Panc1 (cell line): ENCODE data around the gene EME1. TPM values are rescaled to one million over a fixed set of nuclear protein-coding genes. Genes with fewer than 3 reads are reported as not detected.
A peak's percentile ranks its signal among the peaks of the same experiment; 100 is the strongest.

Source experiments
- ATAC-seq: fragments of 200-7000 bp; cut with Tn5 transposase; 2 replicates; pipeline ENCODE4 v1.9.1; 2020; ENCODE audit warnings: mild to moderate bottlenecking, moderate library complexity
- BruUV-seq: library from RNA; stranded (reverse); fragments of 400-500 nt; replicated peaks from 2 replicates; lab custom pipeline; 2021; lab: Mats Ljungman, UMichigan
- CTCF ChIA-PET: fragments of 300-600 bp; sonication (Branson Sonifier 250); formaldehyde crosslinking; loops from one replicate; lab custom pipeline; 2022; ENCODE audit warnings: antibody characterized with exemption; lab: Charles Lee
- POLR2A ChIA-PET: fragments of 300-600 bp; sonication (Branson Sonifier 250); formaldehyde crosslinking; loops from one replicate; lab custom pipeline; 2022; ENCODE audit warnings: antibody characterized with exemption; lab: Charles Lee
- DNase-seq: peaks from one replicate; pipeline ENCODE4 v3.0.0-alpha.2; 2010; ENCODE audit warnings: low read depth, low spot score
- H3K27ac ChIP-seq: 2 replicates; pipeline ENCODE4 v1.5.1; 2011; ENCODE audit warnings: mild to moderate bottlenecking, low read length, inconsistent platforms
- H3K27me3 ChIP-seq: fragments of 200-500 bp; sonication (Bioruptor generic); 2 replicates; pipeline ENCODE4 v1.6.0; 2014; ENCODE audit warnings: low read length, inconsistent platforms; ENCODE audit not compliant: control insufficient read depth, insufficient read depth
- H3K36me3 ChIP-seq: fragments of 200-500 bp; sonication (Bioruptor generic); 2 replicates; pipeline ENCODE4 v1.5.1; 2014; ENCODE audit warnings: inconsistent platforms, mild to moderate bottlenecking, low read length, moderate library complexity; ENCODE audit not compliant: control insufficient read depth, insufficient read depth
- H3K4me1 ChIP-seq: 2 replicates; pipeline ENCODE4 v1.5.1; 2011; ENCODE audit warnings: inconsistent platforms, mild to moderate bottlenecking, low read length, moderate library complexity; ENCODE audit not compliant: control insufficient read depth, insufficient read depth
- H3K4me3 ChIP-seq, 2 experiments: 2 replicates each; pipeline ENCODE4 v1.5.1; 2011 to 2012; ENCODE audit warnings: low read depth in 2 of 2, low read length in 2 of 2, mild to moderate bottlenecking in 2 of 2, inconsistent platforms in 1 of 2, moderate library complexity in 1 of 2
- H3K9me3 ChIP-seq: fragments of 200-500 bp; sonication (Bioruptor generic); 2 replicates; pipeline ENCODE4 v1.5.1; 2014; ENCODE audit warnings: low read depth, mild to moderate bottlenecking, inconsistent platforms, low read length, moderate library complexity; ENCODE audit not compliant: control insufficient read depth, insufficient read depth
- POLR2AphosphoS5 ChIP-seq: IDR thresholded peaks from 2 replicates; pipeline ENCODE4 v1.6.1; 2012; ENCODE audit warnings: mild to moderate bottlenecking, low read depth, low read length, moderate library complexity
- SIN3A ChIP-seq: IDR thresholded peaks from 2 replicates; pipeline ENCODE4 v1.6.1; 2012; ENCODE audit warnings: low read depth, mild to moderate bottlenecking, low read length, moderate library complexity, borderline replicate concordance; ENCODE audit not compliant: insufficient read depth
- TCF7L2 ChIP-seq: IDR thresholded peaks from 2 replicates; pipeline ENCODE4 v1.6.1; 2011; ENCODE audit warnings: mild to moderate bottlenecking, low read depth, low read length, inconsistent platforms
- in situ Hi-C: cut with HindIII; loops from 2 replicates; pipeline ENCODE4 v1.10.0; 2016; ENCODE audit warnings: low sequenced_read_pairs, low pct_unique_long_range_greater_than_20kb
- intact Hi-C: fragments of 100-400 bp; cut with micrococcal nuclease; formaldehyde crosslinking; loops from one replicate; pipeline ENCODE4 v1.10.0; 2022; ENCODE audit not compliant: unreplicated experiment
- total RNA-seq: library from RNA; stranded (reverse); gene quantifications from one replicate; pipeline ENCODE4 v1.2.1, GENCODE V29; 2021; ENCODE audit not compliant: unreplicated experiment
- TF ChIP-seq, protein P1 (sequence below), 2 experiments: IDR thresholded peaks; 2 replicates each; pipeline ENCODE4 v1.6.1; 2011 to 2012; ENCODE audit warnings: low read depth in 2 of 2, control low read depth in 1 of 2, low read length in 1 of 2, mild to moderate bottlenecking in 1 of 2, moderate library complexity in 1 of 2; ENCODE audit not compliant: insufficient read depth in 1 of 2
- TF ChIP-seq, protein P2 (sequence below): fragments of 450-650 bp; IDR thresholded peaks from 2 replicates; pipeline ENCODE4 v1.5.1; 2017; ENCODE audit warnings: mild to moderate bottlenecking

Gene EME1
- total RNA-seq, 1 experiment from 2014 or later = 15.3 TPM

DNA sequence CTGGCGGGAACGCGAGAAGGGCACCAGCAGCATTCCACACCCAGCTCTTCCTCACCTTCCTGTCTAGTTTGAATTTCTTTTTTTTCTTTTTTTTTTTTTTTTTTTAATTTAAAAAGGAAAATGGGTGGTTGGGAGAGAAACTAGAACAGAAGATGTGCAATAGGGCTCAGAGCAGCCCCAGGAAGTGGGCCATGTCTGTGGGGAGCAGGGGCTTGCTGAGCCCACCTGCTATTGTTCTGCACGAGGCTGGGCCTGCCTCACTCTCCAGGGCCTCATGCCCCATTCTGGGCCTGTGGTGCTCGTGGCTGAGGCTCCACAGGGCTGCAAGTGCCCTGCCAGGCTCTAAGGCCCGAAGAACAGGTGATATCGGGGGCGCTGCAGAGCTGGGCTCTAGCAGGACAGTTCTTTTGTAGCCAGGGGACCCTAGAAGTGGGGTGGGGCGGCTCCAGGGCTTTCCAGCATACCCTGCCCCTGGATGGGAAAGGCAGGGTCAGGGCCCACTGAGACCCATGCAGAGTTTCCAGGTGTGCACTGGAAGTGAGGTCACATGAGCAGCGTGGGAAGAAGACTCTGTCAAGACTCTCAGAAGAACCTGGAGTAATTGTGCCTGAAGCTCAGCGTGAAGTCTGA is 12.4 kb upstream of the EME1 start:
- TF ChIP-seq SIN3A (no peak), POLR2AphosphoS5 (no peak), TCF7L2 (no peak)
- TF ChIP-seq, protein P1, sequence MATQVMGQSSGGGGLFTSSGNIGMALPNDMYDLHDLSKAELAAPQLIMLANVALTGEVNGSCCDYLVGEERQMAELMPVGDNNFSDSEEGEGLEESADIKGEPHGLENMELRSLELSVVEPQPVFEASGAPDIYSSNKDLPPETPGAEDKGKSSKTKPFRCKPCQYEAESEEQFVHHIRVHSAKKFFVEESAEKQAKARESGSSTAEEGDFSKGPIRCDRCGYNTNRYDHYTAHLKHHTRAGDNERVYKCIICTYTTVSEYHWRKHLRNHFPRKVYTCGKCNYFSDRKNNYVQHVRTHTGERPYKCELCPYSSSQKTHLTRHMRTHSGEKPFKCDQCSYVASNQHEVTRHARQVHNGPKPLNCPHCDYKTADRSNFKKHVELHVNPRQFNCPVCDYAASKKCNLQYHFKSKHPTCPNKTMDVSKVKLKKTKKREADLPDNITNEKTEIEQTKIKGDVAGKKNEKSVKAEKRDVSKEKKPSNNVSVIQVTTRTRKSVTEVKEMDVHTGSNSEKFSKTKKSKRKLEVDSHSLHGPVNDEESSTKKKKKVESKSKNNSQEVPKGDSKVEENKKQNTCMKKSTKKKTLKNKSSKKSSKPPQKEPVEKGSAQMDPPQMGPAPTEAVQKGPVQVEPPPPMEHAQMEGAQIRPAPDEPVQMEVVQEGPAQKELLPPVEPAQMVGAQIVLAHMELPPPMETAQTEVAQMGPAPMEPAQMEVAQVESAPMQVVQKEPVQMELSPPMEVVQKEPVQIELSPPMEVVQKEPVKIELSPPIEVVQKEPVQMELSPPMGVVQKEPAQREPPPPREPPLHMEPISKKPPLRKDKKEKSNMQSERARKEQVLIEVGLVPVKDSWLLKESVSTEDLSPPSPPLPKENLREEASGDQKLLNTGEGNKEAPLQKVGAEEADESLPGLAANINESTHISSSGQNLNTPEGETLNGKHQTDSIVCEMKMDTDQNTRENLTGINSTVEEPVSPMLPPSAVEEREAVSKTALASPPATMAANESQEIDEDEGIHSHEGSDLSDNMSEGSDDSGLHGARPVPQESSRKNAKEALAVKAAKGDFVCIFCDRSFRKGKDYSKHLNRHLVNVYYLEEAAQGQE (IDR thresholded peaks at IDR 0.05; ENCODE audit: insufficient read depth in 1 of 2, low read depth in 2 of 2, low read length in 1 of 2) = no peak
- TF ChIP-seq, protein P2, sequence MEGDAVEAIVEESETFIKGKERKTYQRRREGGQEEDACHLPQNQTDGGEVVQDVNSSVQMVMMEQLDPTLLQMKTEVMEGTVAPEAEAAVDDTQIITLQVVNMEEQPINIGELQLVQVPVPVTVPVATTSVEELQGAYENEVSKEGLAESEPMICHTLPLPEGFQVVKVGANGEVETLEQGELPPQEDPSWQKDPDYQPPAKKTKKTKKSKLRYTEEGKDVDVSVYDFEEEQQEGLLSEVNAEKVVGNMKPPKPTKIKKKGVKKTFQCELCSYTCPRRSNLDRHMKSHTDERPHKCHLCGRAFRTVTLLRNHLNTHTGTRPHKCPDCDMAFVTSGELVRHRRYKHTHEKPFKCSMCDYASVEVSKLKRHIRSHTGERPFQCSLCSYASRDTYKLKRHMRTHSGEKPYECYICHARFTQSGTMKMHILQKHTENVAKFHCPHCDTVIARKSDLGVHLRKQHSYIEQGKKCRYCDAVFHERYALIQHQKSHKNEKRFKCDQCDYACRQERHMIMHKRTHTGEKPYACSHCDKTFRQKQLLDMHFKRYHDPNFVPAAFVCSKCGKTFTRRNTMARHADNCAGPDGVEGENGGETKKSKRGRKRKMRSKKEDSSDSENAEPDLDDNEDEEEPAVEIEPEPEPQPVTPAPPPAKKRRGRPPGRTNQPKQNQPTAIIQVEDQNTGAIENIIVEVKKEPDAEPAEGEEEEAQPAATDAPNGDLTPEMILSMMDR = no peak
- no peak overlapping the region for H3K27ac ChIP-seq
- intact Hi-C loops (no loop called here), in situ Hi-C loops (no loop called here)
- H3K4me1 ChIP-seq = peaks cover 7% of the 10 kb centered on the region; the same call in 1 of the 2 replicates
- no peaks in the 10 kb centered on the region for H3K27me3 ChIP-seq
- no peak overlapping the region for H3K4me3 ChIP-seq
- no peaks in the 10 kb centered on the region for H3K9me3 ChIP-seq
- ChIA-PET POLR2A (no interaction called here), CTCF (interaction anchor here (0.6 to 2.6 kb wide), 4 partner anchors 13 to 332 kb away, joined by 3 to 21 read pairs (median 6); partner anchors contain the start of gene LRRC59)
- ATAC-seq (no peak), DNase-seq (no peak)
- 0 out of 2 replicates have a peak, but pooled peaks cover 2% of the 10 kb centered on the region for H3K36me3 ChIP-seq
- BruUV-seq = TSS peak; percentile 90

DNA sequence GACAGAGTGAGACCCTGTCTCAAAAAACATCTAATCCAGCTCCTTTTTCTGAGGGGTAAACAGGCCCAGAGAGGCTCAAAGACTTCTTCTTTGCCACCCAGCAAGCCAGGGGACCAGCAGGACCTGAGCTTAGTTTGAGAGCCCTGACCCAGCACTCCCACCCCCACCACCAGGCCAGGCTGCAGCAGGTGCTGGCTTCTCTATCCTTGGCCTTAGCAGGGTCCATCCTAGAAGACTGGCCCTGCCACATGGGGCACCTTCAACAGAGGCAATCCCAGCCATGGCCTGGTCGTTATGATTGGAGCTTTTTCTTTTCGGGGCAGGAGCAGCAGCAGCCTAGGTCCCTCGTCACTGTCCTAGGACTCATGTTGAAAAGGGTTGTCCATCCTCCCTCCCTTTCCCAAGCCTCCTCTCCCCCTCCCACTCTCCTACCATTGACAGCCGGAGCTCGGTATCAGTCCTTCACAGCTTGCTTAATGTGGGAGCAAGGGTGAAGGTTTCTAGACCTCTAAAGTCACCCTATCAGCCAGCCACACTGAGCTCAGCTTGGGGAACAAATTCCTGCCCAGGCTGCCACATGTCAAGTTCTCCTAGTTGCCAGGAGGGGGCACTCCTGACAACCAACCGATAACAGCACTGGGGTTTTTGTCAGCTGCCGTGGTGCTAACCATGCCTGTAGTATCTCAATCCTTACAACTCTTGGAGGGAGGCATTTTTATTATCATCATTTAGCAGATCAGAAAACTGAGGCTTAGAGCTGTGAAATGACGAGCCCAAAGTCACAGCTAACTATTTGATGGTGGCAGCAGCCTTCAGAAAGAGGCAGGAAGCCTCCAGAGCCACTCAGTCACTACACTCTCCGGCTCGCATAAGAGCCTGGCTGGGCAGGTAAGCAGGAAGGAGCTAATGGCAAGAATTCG is 11.2 kb upstream of the EME1 start:
- TF ChIP-seq, protein P2 = peak; percentile 92
- TF ChIP-seq SIN3A = no peak
- POLR2A ChIA-PET = interaction anchor here (0.5 to 0.6 kb wide), 2 partner anchors 20 to 70 kb away, joined by 3 read pairs; no protein-coding TSS in a partner anchor
- DNase-seq (peak; percentile 43), ATAC-seq (peak; percentile 76)
- CTCF ChIA-PET = interaction anchor here (0.6 to 2.6 kb wide), 6 partner anchors 8 to 230 kb away, joined by 3 to 21 read pairs (median 6); partner anchors contain the start of gene LRRC59
- no peaks in the 10 kb centered on the region for H3K9me3 ChIP-seq
- intact Hi-C loops (no loop called here), in situ Hi-C loops (no loop called here)
- no peak overlapping the region for H3K27ac ChIP-seq
- H3K4me1 ChIP-seq = peaks cover 7% of the 10 kb centered on the region; the same call in 1 of the 2 replicates
- H3K27me3 ChIP-seq = no peaks in the 10 kb centered on the region
- H3K36me3 ChIP-seq = no peaks in the 10 kb centered on the region
- no peak overlapping the region for H3K4me3 ChIP-seq
- BruUV-seq = no TSS peak
